PC-3 (cell line): Measurements from ENCODE around the gene RBKS.

Experiments
- EZH2 ChIP-seq: fragments of 300-600 bp; sonication (generic); IDR thresholded peaks from one replicate; pipeline ENCODE4 v1.6.1; 2017; ENCODE audit warnings: antibody characterized with exemption, mild to moderate bottlenecking, low read length; ENCODE audit not compliant: unreplicated experiment
- EZH2phosphoT487 ChIP-seq: fragments of 300-600 bp; sonication (generic); IDR thresholded peaks from 2 replicates; pipeline ENCODE4 v1.6.1; 2018; ENCODE audit warnings: mild to moderate bottlenecking, antibody characterized with exemption, low read length, borderline replicate concordance
- TF ChIP-seq, protein P1 (sequence below): fragments of 300-600 bp; sonication (generic); conservative IDR thresholded peaks from 2 replicates; pipeline ENCODE4 v1.5.1; 2017; ENCODE audit warnings: antibody characterized with exemption, low read depth, mild to moderate bottlenecking, low read length

DNA sequence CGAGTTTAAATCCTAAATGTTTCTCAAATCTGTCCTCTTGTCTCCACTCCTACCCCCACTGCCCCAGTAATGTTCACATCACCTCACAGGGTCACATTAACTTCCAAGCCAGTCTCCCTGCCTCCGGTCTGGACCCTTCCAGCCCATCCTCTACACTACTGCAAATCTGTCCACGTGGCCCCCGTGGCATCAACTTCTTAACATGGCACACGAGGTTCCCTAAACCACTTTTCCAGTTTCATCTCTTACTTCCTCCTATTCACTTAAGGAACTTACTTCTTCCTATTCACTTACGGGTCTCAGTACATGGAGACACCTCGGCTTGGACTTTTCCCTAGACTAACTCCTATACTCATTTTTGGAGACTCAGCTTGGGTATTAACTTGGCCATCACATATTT, 91.7 kb downstream of the RBKS start:
- TF ChIP-seq, protein P1, sequence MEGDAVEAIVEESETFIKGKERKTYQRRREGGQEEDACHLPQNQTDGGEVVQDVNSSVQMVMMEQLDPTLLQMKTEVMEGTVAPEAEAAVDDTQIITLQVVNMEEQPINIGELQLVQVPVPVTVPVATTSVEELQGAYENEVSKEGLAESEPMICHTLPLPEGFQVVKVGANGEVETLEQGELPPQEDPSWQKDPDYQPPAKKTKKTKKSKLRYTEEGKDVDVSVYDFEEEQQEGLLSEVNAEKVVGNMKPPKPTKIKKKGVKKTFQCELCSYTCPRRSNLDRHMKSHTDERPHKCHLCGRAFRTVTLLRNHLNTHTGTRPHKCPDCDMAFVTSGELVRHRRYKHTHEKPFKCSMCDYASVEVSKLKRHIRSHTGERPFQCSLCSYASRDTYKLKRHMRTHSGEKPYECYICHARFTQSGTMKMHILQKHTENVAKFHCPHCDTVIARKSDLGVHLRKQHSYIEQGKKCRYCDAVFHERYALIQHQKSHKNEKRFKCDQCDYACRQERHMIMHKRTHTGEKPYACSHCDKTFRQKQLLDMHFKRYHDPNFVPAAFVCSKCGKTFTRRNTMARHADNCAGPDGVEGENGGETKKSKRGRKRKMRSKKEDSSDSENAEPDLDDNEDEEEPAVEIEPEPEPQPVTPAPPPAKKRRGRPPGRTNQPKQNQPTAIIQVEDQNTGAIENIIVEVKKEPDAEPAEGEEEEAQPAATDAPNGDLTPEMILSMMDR, result no peak
- TF ChIP-seq EZH2phosphoT487 (no peak), EZH2 (no peak)
